ENCODE data around the gene POLR1A. TPM values are rescaled to one million over a fixed set of nuclear protein-coding genes. Genes with fewer than 3 reads are reported as not detected.

Gene POLR1A
- total RNA-seq, 6 donors from 2014 or later = 12.0 to 25.8 (median 22.1) TPM

GRCh38 chr2:86105969-86106945 lies 571 bp upstream of the POLR1A start, which contains the start of gene PTCD3:
TSS of gene PTCD3 (plus strand) at chr2:86106235. CDS start at chr2:86106248, 13 bp downstream.
- H3K27ac ChIP-seq = peak within 1 kb of the TSS; percentile 81 to 87 (median 82)
- TF ChIP-seq EP300 (IDR thresholded peaks at IDR 0.05) (no peak), CTCF (IDR thresholded peaks at IDR 0.05) (no peak), POLR2A (IDR thresholded peaks at IDR 0.05) (peak in 2 of 4 donors; percentile 77 to 81), POLR2AphosphoS5 (IDR thresholded peaks at IDR 0.05) (peak; percentile 82 to 84)
- peak within 1 kb of the TSS; percentile 62 to 95 (median 87) for H3K4me3 ChIP-seq
- DNase-seq (peak; percentile 90 to 95), ATAC-seq (ENCODE audit: low FRiP score in 2 of 2) (peak; percentile 98 to 99)
- peaks cover 27 to 34% (median 30%) of the 10 kb centered on the region in 4 donors for H3K4me1 ChIP-seq
- peaks cover 2 to 26% (median 11%) of the 10 kb centered on the region in 4 donors for H3K36me3 ChIP-seq
- H3K9me3 ChIP-seq = no peaks in the 10 kb centered on the region
- no peaks in the 10 kb centered on the region for H3K27me3 ChIP-seq
- 0% methylated on average over 29 to 43 of the region's 44 CpGs for WGBS, 2 donors

- H3K27ac ChIP-seq = no peak overlapping the region
- DNase-seq = no peak
- no peak overlapping the region for H3K4me3 ChIP-seq
- no peaks in the 10 kb centered on the region for H3K27me3 ChIP-seq
- no peaks in the 10 kb centered on the region for H3K9me3 ChIP-seq
- peaks cover 0 to 33% (median 11%) of the 10 kb centered on the region in 4 donors for H3K36me3 ChIP-seq
- ATAC-seq (ENCODE audit: low FRiP score in 2 of 2) = no peak
- peaks cover 20 to 25% (median 21%) of the 10 kb centered on the region in 4 donors for H3K4me1 ChIP-seq
- TF ChIP-seq POLR2A (IDR thresholded peaks at IDR 0.05) (no peak), POLR2AphosphoS5 (IDR thresholded peaks at IDR 0.05) (no peak), EP300 (IDR thresholded peaks at IDR 0.05) (no peak), CTCF (IDR thresholded peaks at IDR 0.05) (no peak)
Measured at GRCh38 chr2:86102157-86102556, 3.5 kb downstream of the POLR1A start.

- WGBS, 2 donors = 94 to 100% methylated on average over 1 of the region's 1 CpG
- H3K4me3 ChIP-seq = no peak overlapping the region
- ATAC-seq (ENCODE audit: low FRiP score in 2 of 2) (no peak), DNase-seq (no peak)
- TF ChIP-seq POLR2A (IDR thresholded peaks at IDR 0.05) = no peak
- no peaks in the 10 kb centered on the region for H3K27me3 ChIP-seq
- H3K4me1 ChIP-seq = no peaks in the 10 kb centered on the region
- H3K36me3 ChIP-seq = peaks cover 0 to 57% (median 25%) of the 10 kb centered on the region in 4 donors
- no peaks in the 10 kb centered on the region for H3K9me3 ChIP-seq
- H3K27ac ChIP-seq = no peak overlapping the region
Measured at GRCh38 chr2:86097913-86098312, 7.8 kb downstream of the POLR1A start.

- TF ChIP-seq EP300 (IDR thresholded peaks at IDR 0.05) (no peak), POLR2AphosphoS5 (IDR thresholded peaks at IDR 0.05) (no peak)
- no peak for ATAC-seq (ENCODE audit: low FRiP score in 2 of 2)
- no peaks in the 10 kb centered on the region for H3K4me1 ChIP-seq
- H3K9me3 ChIP-seq = no peaks in the 10 kb centered on the region
- H3K27ac ChIP-seq = no peak overlapping the region
- peaks cover 0 to 60% (median 25%) of the 10 kb centered on the region in 4 donors for H3K36me3 ChIP-seq
- no peak overlapping the region for H3K4me3 ChIP-seq
- 88 to 93% methylated on average over 3 of the region's 3 CpGs for WGBS, 2 donors
- DNase-seq = no peak
- no peaks in the 10 kb centered on the region for H3K27me3 ChIP-seq
Measured at GRCh38 chr2:86097114-86097896, 8.4 kb downstream of the POLR1A start.

GRCh38 chr2:86094229-86094628 lies 11.5 kb downstream of the POLR1A start:
- TF ChIP-seq EP300 (IDR thresholded peaks at IDR 0.05) (no peak), POLR2AphosphoS5 (IDR thresholded peaks at IDR 0.05) (no peak), CTCF (IDR thresholded peaks at IDR 0.05) (no peak), POLR2A (IDR thresholded peaks at IDR 0.05) (no peak)
- ATAC-seq (ENCODE audit: low FRiP score in 2 of 2) = no peak
- no peaks in the 10 kb centered on the region for H3K9me3 ChIP-seq
- no peaks in the 10 kb centered on the region for H3K4me1 ChIP-seq
- H3K4me3 ChIP-seq = no peak overlapping the region
- H3K27ac ChIP-seq = no peak overlapping the region
- H3K27me3 ChIP-seq = no peaks in the 10 kb centered on the region
- peaks cover under 1 to 67% (median 32%) of the 10 kb centered on the region in 4 donors for H3K36me3 ChIP-seq
- WGBS, 2 donors = 72 to 75% methylated on average over 1 of the region's 1 CpG
- no peak for DNase-seq

Measured in upper lobe of left lung (tissue), 6 donors.